Vagina (tissue), 2 donors: ENCODE data around the gene VWA1.

Source experiments
- CTCF ChIP-seq, 3 experiments: fragments of 450-650 bp in 2 of 3; fragments of 200-600 bp in 1 of 3; sonication (generic) in 1 of 3; IDR thresholded peaks; one replicate each; pipeline ENCODE4 v1.5.1; 2017 to 2019; ENCODE audit warnings: antibody characterized with exemption in 3 of 3, mild to moderate bottlenecking in 2 of 3, moderate library complexity in 2 of 3
- POLR2A ChIP-seq, 2 donors: fragments of 450-650 bp; IDR thresholded peaks; one replicate each; pipeline ENCODE4 v1.6.1; 2017; ENCODE audit warnings: antibody characterized with exemption in 2 of 2, mild to moderate bottlenecking in 2 of 2, moderate library complexity in 2 of 2

- TF ChIP-seq POLR2A (IDR thresholded peaks at IDR 0.05) (no peak), CTCF (IDR thresholded peaks at IDR 0.05) (no peak)
Observed at GRCh38 chr1:1449099-1449739, 13.7 kb downstream of the VWA1 start, which contains the start of gene ATAD3C.
